ENCODE data around the gene CHST6. TPM values are rescaled to one million over a fixed set of nuclear protein-coding genes. Genes with fewer than 3 reads are reported as not detected.

The CHST6 gene
- total RNA-seq, 2 experiments from 2014 or later = not detected

DNA sequence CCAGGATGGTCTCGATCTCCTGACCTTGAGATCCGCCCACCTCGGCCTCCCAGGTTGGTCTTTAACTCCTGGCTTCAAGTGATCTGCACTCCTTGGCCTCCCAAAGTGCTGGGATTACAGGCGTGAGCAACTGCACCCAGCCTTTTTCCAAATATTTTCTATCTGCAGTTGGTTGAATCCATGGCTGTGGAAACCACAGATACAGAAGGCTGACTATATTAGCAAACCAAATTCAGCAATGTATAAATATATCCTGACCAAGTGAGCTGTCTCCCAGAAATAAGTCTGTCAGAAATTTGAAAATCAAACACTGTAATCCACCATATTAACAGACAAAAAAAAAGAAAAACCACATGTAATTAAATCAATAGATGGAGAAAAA, 71.5 kb downstream of the CHST6 start:
- H3K36me3 Mint-ChIP-seq (ENCODE audit: low read depth) = peaks cover 6% of the 10 kb centered on the region
- no peaks in the 10 kb centered on the region for H3K27me3 Mint-ChIP-seq (ENCODE audit: low read depth)
- peaks cover 20% of the 10 kb centered on the region for H3K4me1 Mint-ChIP-seq (ENCODE audit: low read depth)
- H3K4me3 Mint-ChIP-seq = no peak overlapping the region
- H3K9me3 Mint-ChIP-seq (ENCODE audit: insufficient read depth) = no peaks in the 10 kb centered on the region
- H3K27ac Mint-ChIP-seq = no peak overlapping the region
- DNase-seq = no peak
- ChIA-PET CTCF (interaction anchor here (0.7 kb wide), 1 partner anchor 42 kb away, joined by 3 read pairs; no protein-coding TSS in a partner anchor), POLR2A (interaction anchor here (0.7 kb wide), 1 partner anchor 129 kb away, joined by 3 read pairs; no protein-coding TSS in a partner anchor)
- ATAC-seq = no peak

Other genes with a start within 250 kb of the CHST6 start
- gene BCAR1, start 243.8 kb downstream of the CHST6 start, total RNA-seq = under 1 TPM in 1 of 2 experiments, not detected in 1; 0.08 TPM
- 10 to 100 TPM; 38.9 to 41.6 TPM for gene CFDP1, start 61.9 kb downstream of the CHST6 start, total RNA-seq
- 10 to 100 TPM; 30.2 to 31.1 TPM for gene TMEM170A, start 30.8 kb downstream of the CHST6 start, total RNA-seq
- gene CHST5, start 40.7 kb upstream of the CHST6 start, total RNA-seq = not detected
- 1 to 10 TPM; 2.1 to 2.3 TPM for gene TMEM231, start 60.8 kb upstream of the CHST6 start, total RNA-seq
- gene GABARAPL2, start 70.9 kb upstream of the CHST6 start, total RNA-seq = 10 to 100 TPM; 57.3 to 59.6 TPM
- 10 to 100 TPM; 51.8 to 51.9 TPM for gene ADAT1, start 127.8 kb upstream of the CHST6 start, total RNA-seq
- gene KARS1, start 152.2 kb upstream of the CHST6 start, total RNA-seq = 100 to 1,000 TPM; 208 TPM
- gene TERF2IP, start 152.3 kb upstream of the CHST6 start, total RNA-seq = 10 to 100 TPM; 61.4 to 63.2 TPM
- not detected for gene CPHXL2, start 181.6 kb upstream of the CHST6 start, total RNA-seq
- gene DUXB, start 206.0 kb upstream of the CHST6 start, total RNA-seq = not detected
- gene CPHXL, start 231.0 kb upstream of the CHST6 start, total RNA-seq = not detected